Islet of Langerhans (tissue), 1 donor: Measurements from ENCODE around the gene CPTP.

ENCODE experiments used
- FAIRE-seq: peaks from one replicate; lab custom pipeline; 2011; peaks lifted over from hg19 to GRCh38; lab: Jason Lieb, UNC

The CPTP gene

DNA sequence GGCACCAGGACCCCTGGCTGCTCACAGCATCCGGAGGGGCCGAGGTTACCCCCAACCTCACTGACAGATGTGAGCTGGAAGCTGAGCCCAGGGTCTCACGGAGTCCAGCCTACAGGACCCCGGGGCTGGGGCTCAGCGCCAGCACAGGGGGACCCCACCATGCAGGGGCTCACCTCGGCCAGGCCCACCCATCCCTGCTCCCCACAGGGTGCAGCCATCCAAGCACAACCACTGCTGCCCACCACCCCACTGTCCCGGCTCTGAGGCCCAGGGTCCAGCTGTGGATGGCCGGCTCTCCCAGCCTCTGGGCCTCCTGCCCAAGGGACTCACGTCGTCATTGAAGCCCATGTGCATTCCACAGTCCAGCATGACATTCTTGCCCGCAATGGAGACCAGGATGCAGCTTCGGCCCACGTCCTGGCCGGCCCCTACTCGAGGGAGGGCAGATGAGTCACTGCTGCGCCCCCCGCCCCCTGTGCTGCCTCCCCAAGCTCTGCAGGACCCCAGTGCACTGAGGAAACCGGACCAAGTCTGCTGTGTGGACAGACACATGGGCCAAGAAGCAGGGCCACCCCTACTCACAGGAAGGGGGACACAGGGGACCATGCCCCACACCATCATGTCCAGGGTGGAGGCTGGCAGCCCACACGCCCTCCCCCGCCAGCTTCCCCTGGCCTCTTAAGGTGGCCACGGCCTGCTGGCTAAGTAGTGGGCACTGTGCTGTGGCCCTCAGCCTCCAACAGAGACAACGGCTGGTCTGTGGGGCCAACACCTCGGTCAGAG, 3.7 kb upstream of the CPTP start:
- no peak for FAIRE-seq

DNA sequence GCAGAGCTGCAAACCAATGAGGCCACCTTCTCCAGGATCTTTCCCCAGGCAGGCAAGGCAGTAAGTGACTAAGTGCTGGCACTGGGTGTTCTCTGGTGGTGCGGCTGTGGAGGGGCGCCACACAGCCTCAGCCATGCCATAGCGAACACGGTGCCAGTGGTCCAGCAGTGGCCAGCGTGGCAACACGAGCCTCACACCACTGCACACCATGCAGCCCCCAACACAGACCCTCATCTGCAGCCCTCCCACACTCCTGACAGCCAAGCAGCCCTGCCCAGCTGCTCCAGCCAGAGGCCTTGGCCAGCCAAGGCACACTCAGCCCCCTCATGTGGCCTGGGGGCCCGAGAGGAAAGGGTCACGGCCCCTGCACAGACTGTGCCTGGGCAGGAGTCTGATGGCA, 3.1 kb upstream of the CPTP start:
- FAIRE-seq = no peak

- FAIRE-seq = no peak
These were observed 2.2 kb upstream of the CPTP start for GRCh38 chr1:1322418-1322817.

- no peak for FAIRE-seq
These were observed 1.6 kb upstream of the CPTP start for GRCh38 chr1:1322952-1323351.

DNA sequence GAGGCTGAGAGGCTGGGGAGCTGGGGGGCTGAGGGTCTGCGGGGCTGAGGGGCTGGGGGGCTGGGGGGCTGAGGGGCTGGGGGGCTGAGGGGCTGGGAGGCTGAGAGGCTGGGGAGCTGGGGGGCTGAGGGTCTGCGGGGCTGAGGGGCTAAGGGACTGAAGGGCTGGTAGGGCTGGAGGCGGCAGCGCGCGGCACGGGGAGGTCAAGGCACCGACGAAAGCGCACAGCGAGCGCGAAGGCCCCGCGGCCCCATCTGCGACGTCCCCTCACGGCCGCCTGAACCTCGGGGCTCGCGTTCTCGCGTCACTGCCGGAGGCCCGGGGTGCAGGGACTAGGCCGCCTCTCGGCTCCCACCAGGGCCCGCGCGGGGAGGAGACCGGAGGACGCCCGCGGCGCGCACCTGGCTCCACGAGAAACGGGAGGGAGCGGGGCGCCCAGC, 498 bp upstream of the CPTP start:
- FAIRE-seq = no peak

GRCh38 chr1:1325288-1326074, 879 bp downstream of the CPTP start:
- no peak for FAIRE-seq

- no peak for FAIRE-seq
These were observed 1.5 kb downstream of the CPTP start for GRCh38 chr1:1326075-1326605.

DNA sequence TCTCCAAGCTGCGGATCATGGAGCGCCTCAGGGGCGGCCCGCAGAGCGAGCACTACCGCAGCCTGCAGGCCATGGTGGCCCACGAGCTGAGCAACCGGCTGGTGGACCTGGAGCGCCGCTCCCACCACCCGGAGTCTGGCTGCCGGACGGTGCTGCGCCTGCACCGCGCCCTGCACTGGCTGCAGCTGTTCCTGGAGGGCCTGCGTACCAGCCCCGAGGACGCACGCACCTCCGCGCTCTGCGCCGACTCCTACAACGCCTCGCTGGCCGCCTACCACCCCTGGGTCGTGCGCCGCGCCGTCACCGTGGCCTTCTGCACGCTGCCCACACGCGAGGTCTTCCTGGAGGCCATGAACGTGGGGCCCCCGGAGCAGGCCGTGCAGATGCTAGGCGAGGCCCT, 2.7 kb downstream of the CPTP start:
- no peak for FAIRE-seq

GRCh38 chr1:1328254-1328653, 3.7 kb downstream of the CPTP start:
- no peak for FAIRE-seq

- FAIRE-seq = no peak
These were observed 5.0 kb downstream of the CPTP start for GRCh38 chr1:1329304-1330210.

DNA sequence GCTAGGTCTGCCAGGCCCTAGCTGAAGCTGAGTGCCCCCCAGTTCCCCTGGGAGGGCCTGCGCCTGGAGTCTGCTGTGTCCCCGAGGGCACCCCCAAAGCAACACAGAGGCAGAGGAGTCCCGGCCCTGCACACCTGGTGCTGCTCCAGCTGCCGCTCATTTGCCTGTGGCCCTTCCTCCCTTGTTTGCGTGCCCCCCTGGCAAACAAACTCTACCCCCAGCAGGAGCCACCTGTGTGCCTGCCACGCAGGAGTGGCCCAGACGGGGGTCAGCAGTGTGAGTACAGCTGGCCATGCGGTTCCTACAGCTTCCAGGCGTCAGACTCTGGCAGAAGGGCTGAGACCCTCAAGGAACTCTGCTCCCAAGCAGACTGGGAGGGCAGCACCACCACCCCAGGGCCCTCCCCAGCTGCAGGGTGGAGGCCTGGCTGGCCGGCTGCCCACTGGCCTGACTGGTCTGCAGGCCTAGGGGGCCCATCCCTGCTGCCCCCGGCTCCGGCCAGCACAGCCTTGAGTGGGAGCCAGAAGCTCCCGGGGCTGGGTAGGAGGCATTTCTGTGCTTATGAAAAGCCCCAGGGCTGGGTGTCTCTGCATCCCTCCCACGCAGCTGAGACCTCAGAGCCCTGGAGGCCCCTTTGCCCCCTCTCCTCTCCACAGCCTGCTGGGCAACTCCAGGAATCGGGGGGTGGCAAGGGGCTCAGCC, 5.9 kb downstream of the CPTP start:
- no peak for FAIRE-seq

DNA sequence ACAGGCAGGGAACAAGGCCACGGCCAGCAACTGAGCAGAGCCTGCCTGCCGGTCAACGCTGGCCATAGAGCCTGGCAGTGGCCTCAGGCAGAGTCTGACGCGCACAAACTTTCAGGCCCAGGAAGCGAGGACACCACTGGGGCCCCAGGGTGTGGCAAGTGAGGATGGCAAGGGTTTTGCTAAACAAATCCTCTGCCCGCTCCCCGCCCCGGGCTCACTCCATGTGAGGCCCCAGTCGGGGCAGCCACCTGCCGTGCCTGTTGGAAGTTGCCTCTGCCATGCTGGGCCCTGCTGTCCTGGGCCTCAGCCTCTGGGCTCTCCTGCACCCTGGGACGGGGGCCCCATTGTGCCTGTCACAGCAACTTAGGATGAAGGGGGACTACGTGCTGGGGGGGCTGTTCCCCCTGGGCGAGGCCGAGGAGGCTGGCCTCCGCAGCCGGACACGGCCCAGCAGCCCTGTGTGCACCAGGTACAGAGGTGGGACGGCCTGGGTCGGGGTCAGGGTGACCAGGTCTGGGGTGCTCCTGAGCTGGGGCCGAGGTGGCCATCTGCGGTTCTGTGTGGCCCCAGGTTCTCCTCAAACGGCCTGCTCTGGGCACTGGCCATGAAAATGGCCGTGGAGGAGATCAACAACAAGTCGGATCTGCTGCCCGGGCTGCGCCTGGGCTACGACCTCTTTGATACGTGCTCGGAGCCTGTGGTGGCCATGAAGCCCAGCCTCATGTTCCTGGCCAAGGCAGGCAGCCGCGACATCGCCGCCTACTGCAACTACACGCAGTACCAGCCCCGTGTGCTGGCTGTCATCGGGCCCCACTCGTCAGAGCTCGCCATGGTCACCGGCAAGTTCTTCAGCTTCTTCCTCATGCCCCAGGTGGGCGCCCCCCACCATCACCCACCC, 6.7 kb downstream of the CPTP start, which contains the start of gene TAS1R3:
Gene TAS1R3 (plus strand): TSS at position 213 of the 898 bp plus-strand sequence. CDS start 66 bp downstream, at position 279.
- FAIRE-seq = no peak

DNA sequence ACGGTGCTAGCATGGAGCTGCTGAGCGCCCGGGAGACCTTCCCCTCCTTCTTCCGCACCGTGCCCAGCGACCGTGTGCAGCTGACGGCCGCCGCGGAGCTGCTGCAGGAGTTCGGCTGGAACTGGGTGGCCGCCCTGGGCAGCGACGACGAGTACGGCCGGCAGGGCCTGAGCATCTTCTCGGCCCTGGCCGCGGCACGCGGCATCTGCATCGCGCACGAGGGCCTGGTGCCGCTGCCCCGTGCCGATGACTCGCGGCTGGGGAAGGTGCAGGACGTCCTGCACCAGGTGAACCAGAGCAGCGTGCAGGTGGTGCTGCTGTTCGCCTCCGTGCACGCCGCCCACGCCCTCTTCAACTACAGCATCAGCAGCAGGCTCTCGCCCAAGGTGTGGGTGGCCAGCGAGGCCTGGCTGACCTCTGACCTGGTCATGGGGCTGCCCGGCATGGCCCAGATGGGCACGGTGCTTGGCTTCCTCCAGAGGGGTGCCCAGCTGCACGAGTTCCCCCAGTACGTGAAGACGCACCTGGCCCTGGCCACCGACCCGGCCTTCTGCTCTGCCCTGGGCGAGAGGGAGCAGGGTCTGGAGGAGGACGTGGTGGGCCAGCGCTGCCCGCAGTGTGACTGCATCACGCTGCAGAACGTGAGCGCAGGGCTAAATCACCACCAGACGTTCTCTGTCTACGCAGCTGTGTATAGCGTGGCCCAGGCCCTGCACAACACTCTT, 7.6 kb downstream of the CPTP start:
- FAIRE-seq = no peak

- no peak for FAIRE-seq
These were observed 8.3 kb downstream of the CPTP start for GRCh38 chr1:1332774-1333480.

- FAIRE-seq = no peak
These were observed 9.1 kb downstream of the CPTP start for GRCh38 chr1:1333551-1334241.

DNA sequence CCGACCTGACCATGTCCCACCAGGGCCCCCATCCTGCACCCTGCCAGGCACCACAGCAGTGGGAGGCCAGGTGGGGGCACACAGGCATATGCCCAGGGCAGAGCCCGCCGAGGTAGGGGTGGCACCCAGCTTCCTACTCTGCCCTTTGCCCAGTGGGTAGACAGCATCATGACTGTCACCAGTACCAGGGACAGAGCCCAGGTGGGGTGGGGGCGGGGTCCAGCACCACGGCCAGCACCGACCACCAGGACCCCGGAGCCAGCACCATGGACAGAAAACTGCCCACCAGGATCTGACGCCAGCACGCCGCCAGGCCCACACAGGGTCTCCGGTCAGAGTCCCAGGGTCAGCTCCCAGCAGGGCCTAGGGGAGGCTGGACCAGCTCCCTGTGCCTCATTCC, 10.2 kb downstream of the CPTP start:
- no peak for FAIRE-seq

GRCh38 chr1:1335283-1335682, 10.7 kb downstream of the CPTP start:
- no peak for FAIRE-seq

DNA sequence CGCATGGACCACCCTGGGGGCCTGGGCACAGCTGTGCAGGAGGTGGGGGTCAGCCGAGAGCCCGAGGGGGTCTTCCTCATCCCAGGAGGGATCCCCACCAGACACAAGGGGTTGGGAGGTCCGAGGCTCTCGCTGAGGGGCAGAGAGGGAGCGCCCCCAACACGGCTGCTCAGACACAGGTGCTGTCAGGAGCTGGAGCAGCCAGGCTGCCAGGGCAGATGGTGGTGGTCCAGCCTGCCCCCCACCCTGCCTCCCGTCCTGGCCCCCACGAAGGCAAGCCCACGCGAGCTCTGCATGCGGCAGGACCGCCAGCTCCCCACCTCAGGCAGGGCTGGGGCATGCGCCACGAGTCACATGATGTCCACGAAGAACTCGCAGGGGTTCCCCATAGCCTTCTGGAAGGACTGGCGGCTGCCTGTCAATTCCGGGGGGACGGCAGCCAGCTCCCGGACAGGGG, 11.2 kb downstream of the CPTP start:
- no peak for FAIRE-seq
